Neural progenitor cell (in vitro differentiated cells): ENCODE results near the gene GRIK3.

Experiments
- CTCF ChIP-seq: fragments of 200-600 bp; sonication (generic); IDR thresholded peaks from 2 replicates; pipeline ENCODE4 v1.5.1; 2017; ENCODE audit warnings: antibody characterized with exemption, mild to moderate bottlenecking
- EZH2 ChIP-seq: fragments of 200-600 bp; sonication (generic); IDR thresholded peaks from 2 replicates; pipeline ENCODE4 v1.6.1; 2017; ENCODE audit warnings: antibody characterized with exemption, mild to moderate bottlenecking, moderate library complexity
- EZH2phosphoT487 ChIP-seq: fragments of 200-600 bp; sonication (generic); IDR thresholded peaks from 2 replicates; pipeline ENCODE4 v1.6.1; 2017; ENCODE audit warnings: antibody characterized with exemption

- TF ChIP-seq CTCF = no peak
- no peak for TF ChIP-seq EZH2
- no peak for TF ChIP-seq EZH2phosphoT487
Observed at GRCh38 chr1:36872858-36873257, 161.5 kb downstream of the GRIK3 start.
